CD14-positive monocyte (primary cell): ENCODE results near the gene CAMTA1. TPM values are rescaled to one million over a fixed set of nuclear protein-coding genes. Genes with fewer than 3 reads are reported as not detected.

Source experiments
- DNase-seq, 3 donors: peaks; one replicate each; pipeline ENCODE4 v3.0.0-alpha.2; 2011 to 2022
- H2AFZ ChIP-seq: 2 replicates; pipeline ENCODE4 v1.6.0; 2012; ENCODE audit warnings: mild to moderate bottlenecking, low read depth, low read length, inconsistent platforms; ENCODE audit not compliant: insufficient read depth, poor library complexity, severe bottlenecking
- H3K27ac ChIP-seq, 2 donors: 1 replicate in 1 of 2; 2 replicates in 1 of 2; pipeline ENCODE4 v1.5.1; 2012 to 2013; ENCODE audit warnings: low read length in 2 of 2, control low read depth in 1 of 2, inconsistent platforms in 1 of 2, low read depth in 1 of 2, mild to moderate bottlenecking in 1 of 2
- H3K27me3 ChIP-seq, 2 donors: one replicate each; pipeline versions ENCODE4 v1.6.0 to v1.6.1; 2011 to 2013; ENCODE audit warnings: low read length in 2 of 2; ENCODE audit not compliant: control insufficient read depth in 2 of 2, insufficient read depth in 2 of 2
- H3K36me3 ChIP-seq, 2 donors: replicated peaks in 1 of 2; 1 replicate in 1 of 2; 2 replicates in 1 of 2; pipeline versions ENCODE4 v1.5.1 to v1.6.1; 2012 to 2013; ENCODE audit warnings: low read length in 2 of 2, control low read depth in 1 of 2, inconsistent platforms in 1 of 2, mild to moderate bottlenecking in 1 of 2; ENCODE audit not compliant: insufficient read depth in 2 of 2, control insufficient read depth in 1 of 2
- H3K4me1 ChIP-seq, 2 donors: 1 replicate in 1 of 2; 2 replicates in 1 of 2; pipeline versions ENCODE4 v1.5.1 to v1.6.1; 2012 to 2013; ENCODE audit warnings: low read length in 2 of 2, control low read depth in 1 of 2, inconsistent platforms in 1 of 2, mild to moderate bottlenecking in 1 of 2, moderate library complexity in 1 of 2; ENCODE audit not compliant: insufficient read depth in 2 of 2, control insufficient read depth in 1 of 2
- H3K4me2 ChIP-seq: replicated peaks from 2 replicates; pipeline ENCODE3; 2012; ENCODE audit warnings: low read length, moderate library complexity, mild to moderate bottlenecking; ENCODE audit not compliant: poor library complexity, severe bottlenecking; ENCODE audit errors: extremely low read depth
- H3K4me3 ChIP-seq, 3 experiments: fragments of 200-600 bp in 1 of 3; sonication (generic) in 1 of 3; replicated peaks in 1 of 3; 1 replicate in 2 of 3; 2 replicates in 1 of 3; pipeline ENCODE4 v1.5.1; 2011 to 2013; ENCODE audit warnings: low read length in 3 of 3, mild to moderate bottlenecking in 3 of 3, control low read depth in 2 of 3, low read depth in 2 of 3, inconsistent platforms in 1 of 3, moderate library complexity in 1 of 3
- H3K79me2 ChIP-seq: 2 replicates; pipeline ENCODE4 v1.6.0; 2012; ENCODE audit warnings: mild to moderate bottlenecking, control low read depth, inconsistent platforms, low read length, moderate library complexity; ENCODE audit not compliant: insufficient read depth
- H3K9ac ChIP-seq: 2 replicates; pipeline ENCODE4 v1.6.0; 2017; ENCODE audit warnings: low read length, mild to moderate bottlenecking; ENCODE audit not compliant: insufficient read depth, poor library complexity, severe bottlenecking
- H3K9me3 ChIP-seq, 2 donors: replicated peaks in 1 of 2; 1 replicate in 1 of 2; 2 replicates in 1 of 2; pipeline versions ENCODE4 v1.5.1 to v1.6.1; 2012 to 2013; ENCODE audit warnings: low read length in 2 of 2, control low read depth in 1 of 2; ENCODE audit not compliant: control insufficient read depth in 1 of 2, insufficient read depth in 1 of 2
- H4K20me1 ChIP-seq: 2 replicates; pipeline ENCODE4 v1.6.0; 2012; ENCODE audit warnings: mild to moderate bottlenecking, low read length, control low read depth, moderate library complexity; ENCODE audit not compliant: insufficient read depth
- H3K27ac Mint-ChIP-seq, 7 donors: one replicate each; pipeline ENCODE4 v1.8.0; 2020; ENCODE audit warnings: mild to moderate bottlenecking in 7 of 7, mixed read lengths in 7 of 7, moderate library complexity in 6 of 7, inconsistent platforms in 2 of 7
- H3K27me3 Mint-ChIP-seq, 3 donors: one replicate each; pipeline ENCODE4 v1.8.0; 2021 to 2022; ENCODE audit warnings: low read depth in 3 of 3, mild to moderate bottlenecking in 3 of 3, mixed read lengths in 3 of 3, moderate library complexity in 3 of 3, inconsistent platforms in 1 of 3
- H3K36me3 Mint-ChIP-seq, 2 donors: one replicate each; pipeline ENCODE4 v1.8.0; 2020; ENCODE audit warnings: mixed read lengths in 2 of 2, inconsistent platforms in 1 of 2, mild to moderate bottlenecking in 1 of 2
- H3K4me1 Mint-ChIP-seq: one replicate; pipeline ENCODE4 v1.8.0; 2020; ENCODE audit warnings: mild to moderate bottlenecking, mixed read lengths
- H3K4me3 Mint-ChIP-seq, 2 donors: one replicate each; pipeline ENCODE4 v1.8.0; 2020; ENCODE audit warnings: mild to moderate bottlenecking in 2 of 2, mixed read lengths in 2 of 2, moderate library complexity in 1 of 2
- H3K9me3 Mint-ChIP-seq, 7 donors: one replicate each; pipeline ENCODE4 v1.8.0; 2020 to 2022; ENCODE audit warnings: mixed read lengths in 7 of 7, mild to moderate bottlenecking in 6 of 7, moderate library complexity in 6 of 7, inconsistent platforms in 2 of 7
- WGBS: methylation state at CpG from one replicate; pipeline ENCODE4 v1.1.5; 2013; ENCODE audit warnings: missing lambda C conversion rate; ENCODE audit not compliant: insufficient coverage; 5-methylcytosine and 5-hydroxymethylcytosine counted together
- intact Hi-C, 2 donors: fragments of 100-400 bp; cut with micrococcal nuclease; formaldehyde crosslinking; loops; one replicate each; pipeline versions ENCODE4 v1.15.0 to v1.15.1; 2023
- polyA plus RNA-seq, 3 donors: library from polyadenylated mRNA; depleted of rRNA in 1 of 3; unstranded in 2 of 3; stranded (reverse) in 1 of 3; fragments of 300-500 nt in 2 of 3; fragments of >200 nt in 1 of 3; fragmentation: Illumina TruSeq in 2 of 3; gene quantifications; 1 replicate in 2 of 3; 2 replicates in 1 of 3; pipeline ENCODE4 v1.2.3, GENCODE V29; 2012 to 2021
- TF ChIP-seq, protein P1 (sequence below): fragments of 200-600 bp; IDR thresholded peaks from one replicate; pipeline ENCODE4 v1.8.0; 2022; ENCODE audit warnings: antibody characterized with exemption, mild to moderate bottlenecking

The CAMTA1 gene
- polyA plus RNA-seq, 3 donors: 52.0 to 89.6 (median 78.3) TPM

- TF ChIP-seq, protein P1, sequence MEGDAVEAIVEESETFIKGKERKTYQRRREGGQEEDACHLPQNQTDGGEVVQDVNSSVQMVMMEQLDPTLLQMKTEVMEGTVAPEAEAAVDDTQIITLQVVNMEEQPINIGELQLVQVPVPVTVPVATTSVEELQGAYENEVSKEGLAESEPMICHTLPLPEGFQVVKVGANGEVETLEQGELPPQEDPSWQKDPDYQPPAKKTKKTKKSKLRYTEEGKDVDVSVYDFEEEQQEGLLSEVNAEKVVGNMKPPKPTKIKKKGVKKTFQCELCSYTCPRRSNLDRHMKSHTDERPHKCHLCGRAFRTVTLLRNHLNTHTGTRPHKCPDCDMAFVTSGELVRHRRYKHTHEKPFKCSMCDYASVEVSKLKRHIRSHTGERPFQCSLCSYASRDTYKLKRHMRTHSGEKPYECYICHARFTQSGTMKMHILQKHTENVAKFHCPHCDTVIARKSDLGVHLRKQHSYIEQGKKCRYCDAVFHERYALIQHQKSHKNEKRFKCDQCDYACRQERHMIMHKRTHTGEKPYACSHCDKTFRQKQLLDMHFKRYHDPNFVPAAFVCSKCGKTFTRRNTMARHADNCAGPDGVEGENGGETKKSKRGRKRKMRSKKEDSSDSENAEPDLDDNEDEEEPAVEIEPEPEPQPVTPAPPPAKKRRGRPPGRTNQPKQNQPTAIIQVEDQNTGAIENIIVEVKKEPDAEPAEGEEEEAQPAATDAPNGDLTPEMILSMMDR: no peak
- Mint-ChIP-seq H3K27ac (no peak overlapping the region), H3K4me3 (no peak overlapping the region), H3K4me1 (peaks cover 12% of the 10 kb centered on the region), H3K9me3 (no peaks in the 10 kb centered on the region), H3K36me3 (no peaks in the 10 kb centered on the region), H3K27me3 (no peaks in the 10 kb centered on the region)
- intact Hi-C loops: no loop called here
- no peak for DNase-seq
- Histone ChIP-seq H4K20me1 (no peaks in the 10 kb centered on the region), H3K36me3 (no peaks in the 10 kb centered on the region), H3K79me2 (no peaks in the 10 kb centered on the region), H2AFZ (no peak overlapping the region), H3K27ac (no peak overlapping the region), H3K4me2 (no peak overlapping the region), H3K9me3 (no peaks in the 10 kb centered on the region), H3K9ac (no peak overlapping the region), H3K27me3 (no peaks in the 10 kb centered on the region), H3K4me3 (no peak overlapping the region), H3K4me1 (peaks cover 7 to 8% of the 10 kb centered on the region in 2 donors)
- WGBS: no CpG with 5 or more reads among the region's 2 CpGs
Measured at GRCh38 chr1:7722670-7723012, 937.4 kb downstream of the CAMTA1 start.

DNA sequence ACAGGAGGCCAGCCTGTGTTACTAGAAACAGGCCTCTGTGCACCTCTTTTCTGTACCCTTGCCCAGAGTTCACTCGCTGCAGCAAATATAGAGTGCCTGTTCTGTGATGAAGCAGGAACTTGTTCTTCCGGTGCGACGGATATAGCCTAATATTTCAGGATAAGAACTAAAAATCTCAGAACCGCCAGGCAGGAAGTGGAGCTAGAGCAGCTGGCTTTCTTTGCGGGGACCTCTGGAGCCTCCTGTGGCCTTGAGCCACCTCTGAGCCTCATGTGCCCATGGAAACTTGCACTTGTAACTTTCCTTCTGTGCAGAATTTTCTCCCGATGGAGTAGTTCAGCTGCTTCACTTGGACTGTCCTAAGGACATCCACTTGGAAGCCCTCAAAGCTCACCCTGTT is 941.4 kb downstream of the CAMTA1 start:
- DNase-seq: no peak
- no peak overlapping the region for H3K9ac ChIP-seq
- Mint-ChIP-seq H3K27me3 (peaks cover 0 to 3% (median 1%) of the 10 kb centered on the region in 3 donors), H3K27ac (no peak overlapping the region), H3K4me1 (peaks cover 32% of the 10 kb centered on the region), H3K36me3 (no peaks in the 10 kb centered on the region), H3K9me3 (no peaks in the 10 kb centered on the region), H3K4me3 (no peak overlapping the region)
- H3K4me1 ChIP-seq: peaks cover 21 to 23% of the 10 kb centered on the region in 2 donors
- H3K27me3 ChIP-seq: no peaks in the 10 kb centered on the region
- no peaks in the 10 kb centered on the region for H3K9me3 ChIP-seq
- H3K4me2 ChIP-seq: peak overlapping the region; percentile 28
- no peaks in the 10 kb centered on the region for H4K20me1 ChIP-seq
- H3K79me2 ChIP-seq: no peaks in the 10 kb centered on the region
- H3K4me3 ChIP-seq: no peak overlapping the region
- TF ChIP-seq, protein P1: no peak
- intact Hi-C loops: no loop called here
- no peak overlapping the region for H3K27ac ChIP-seq
- 0% methylated on average over 7 of the region's 7 CpGs for WGBS
- peak overlapping the region; percentile 59 for H2AFZ ChIP-seq
- no peaks in the 10 kb centered on the region for H3K36me3 ChIP-seq
